Suppressor macrophage treated with lipopolysaccharide for 4 hours (primary cell): Measurements from ENCODE around the gene KRTAP9-3.
A peak's percentile ranks its signal among the peaks of the same experiment; 100 is the strongest.
"Not testable (repeated sequence)": the region's sequence is repeated elsewhere in the genome, so short reads cannot be mapped to it uniquely, and the experiment has no call there.

ENCODE experiments used
- DNase-seq: peaks from one replicate; pipeline ENCODE4 v3.0.0-alpha.2; 2020

KRTAP9-3 gene

DNA sequence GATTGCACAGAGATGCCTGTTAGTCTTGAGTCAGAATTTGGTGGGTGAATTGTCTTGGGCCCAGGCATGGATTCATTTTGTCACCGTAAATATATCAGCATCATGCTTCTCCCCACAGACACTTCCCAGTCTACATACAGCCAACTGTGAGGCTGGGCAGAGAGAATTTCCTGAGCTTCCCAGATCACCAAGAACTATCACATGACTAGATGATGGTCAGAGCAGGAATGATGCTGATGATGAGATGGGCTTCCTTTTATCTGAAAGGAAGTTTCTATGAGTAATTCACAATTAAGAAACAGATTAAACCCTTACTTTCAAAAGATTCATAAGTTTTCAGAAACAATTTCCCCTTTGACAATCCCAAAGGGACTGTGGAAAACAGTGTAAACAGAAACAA lies 22.6 kb downstream of the KRTAP9-3 start:
- DNase-seq, result no peak

DNA sequence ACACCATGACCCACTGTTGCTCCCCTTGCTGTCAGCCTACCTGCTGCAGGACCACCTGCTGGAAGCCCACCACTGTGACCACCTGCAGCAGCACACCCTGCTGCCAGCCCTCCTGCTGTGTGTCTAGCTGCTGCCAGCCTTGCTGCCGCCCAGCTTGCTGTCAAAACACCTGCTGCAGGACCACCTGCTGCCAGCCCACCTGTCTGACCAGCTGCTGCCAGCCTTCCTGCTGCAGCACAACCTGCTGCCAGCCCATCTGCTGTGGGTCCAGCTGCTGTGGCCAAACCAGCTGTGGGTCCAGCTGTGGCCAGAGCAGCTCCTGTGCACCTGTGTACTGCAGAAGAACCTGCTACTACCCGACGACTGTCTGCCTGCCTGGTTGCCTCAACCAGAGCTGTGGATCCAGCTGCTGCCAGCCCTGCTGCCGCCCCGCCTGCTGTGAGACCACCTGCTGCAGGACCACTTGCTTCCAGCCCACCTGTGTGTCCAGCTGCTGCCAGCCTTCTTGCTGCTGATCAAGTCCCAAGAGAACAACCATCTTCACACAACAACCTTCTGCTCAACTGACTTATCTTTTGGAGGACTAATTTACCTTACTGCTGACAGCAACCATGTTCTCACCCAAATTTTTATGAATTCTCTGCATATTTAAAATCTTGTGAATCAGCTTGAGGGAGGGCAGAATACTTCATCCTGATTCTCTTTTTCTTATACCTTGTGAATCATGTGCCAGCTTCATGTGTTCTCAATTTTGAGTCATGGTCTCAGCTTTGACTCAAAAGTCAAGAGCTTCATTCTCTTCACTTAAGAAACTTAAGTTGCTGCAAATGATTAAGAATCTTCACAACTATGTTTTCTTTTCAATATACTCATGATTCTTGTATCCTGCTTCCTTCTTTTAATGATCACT lies 23.4 kb downstream of the KRTAP9-3 start, which contains the start of gene KRTAP9-9:
Gene KRTAP9-9 (plus strand): TSS at position 4 of the 910 bp plus-strand sequence.
- DNase-seq, result not testable (repeated sequence)

DNA sequence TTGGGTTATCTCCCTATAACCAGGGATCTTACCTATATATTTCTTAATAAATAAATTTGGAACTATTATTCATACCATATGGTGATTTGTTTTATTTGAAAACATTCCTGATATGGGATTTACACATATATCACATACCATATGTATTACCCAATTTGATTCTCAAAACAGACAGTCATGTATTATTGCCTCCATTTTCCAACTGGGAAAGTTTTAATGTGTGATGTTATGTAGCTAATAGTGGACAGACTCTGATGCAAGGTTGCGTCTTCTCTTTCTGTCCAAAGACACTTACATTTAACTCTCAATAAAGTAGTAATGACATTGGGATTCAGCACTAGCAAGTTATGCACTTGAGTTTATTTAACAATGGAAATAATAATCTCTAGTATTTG lies 24.0 kb downstream of the KRTAP9-3 start:
- no peak for DNase-seq

DNA sequence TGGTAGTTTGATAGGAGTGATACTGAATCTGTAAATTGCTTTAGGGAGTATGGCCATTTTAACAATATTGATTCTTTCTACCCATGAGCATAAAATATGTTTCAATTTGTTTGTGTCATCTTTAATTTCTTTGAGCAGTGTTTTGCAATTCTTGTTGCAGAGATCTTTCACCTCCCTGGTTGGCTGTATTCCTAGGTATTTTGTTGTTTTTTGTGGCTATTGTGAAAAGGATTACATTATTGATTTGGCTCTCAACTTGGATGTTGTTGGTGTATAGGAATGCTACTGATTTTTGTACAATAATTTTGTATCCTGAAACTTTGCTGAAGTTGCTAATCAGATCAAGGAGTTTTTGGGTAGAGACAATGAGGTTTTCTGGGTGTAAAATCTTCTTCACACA lies 26.2 kb downstream of the KRTAP9-3 start:
- no peak for DNase-seq

DNA sequence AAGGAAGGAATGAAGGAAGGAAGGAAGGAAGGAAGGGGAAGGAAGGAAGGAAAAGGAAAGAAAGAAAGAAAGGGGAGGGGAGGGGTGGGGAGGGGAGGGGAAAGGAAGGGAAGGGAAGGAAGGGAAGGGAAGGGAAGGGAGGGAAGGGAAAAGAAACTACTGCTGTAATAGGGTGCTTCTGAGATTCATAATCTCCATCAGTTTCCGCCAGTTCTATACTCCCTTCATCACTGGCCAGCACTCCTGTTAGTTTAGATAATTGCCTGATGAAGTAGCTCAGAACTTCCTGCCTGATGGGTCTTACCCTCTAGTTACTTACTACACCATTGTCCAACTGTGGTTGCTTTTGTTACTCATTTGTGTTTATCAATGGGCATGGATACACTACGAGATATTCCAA lies 31.0 kb downstream of the KRTAP9-3 start:
- DNase-seq, result no peak

DNA sequence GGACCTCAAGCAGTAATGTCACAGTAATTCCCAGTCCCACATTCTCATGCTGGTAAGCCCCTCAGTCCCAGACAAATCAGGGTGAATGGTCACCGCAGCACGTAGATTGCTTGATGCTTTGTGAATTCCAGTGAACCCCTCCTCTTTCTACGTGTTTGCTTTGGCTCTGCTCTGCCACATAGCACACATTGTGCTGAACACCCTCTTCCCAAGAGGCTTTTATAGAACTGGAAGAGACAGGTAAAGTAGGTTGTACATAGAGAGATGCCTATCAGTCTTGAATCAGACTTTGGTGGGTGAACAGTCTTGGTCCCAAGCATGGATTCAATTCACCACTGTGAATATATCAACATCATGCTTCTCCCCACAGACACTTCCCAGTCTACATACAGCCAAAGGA lies 32.4 kb downstream of the KRTAP9-3 start:
- no peak for DNase-seq

DNA sequence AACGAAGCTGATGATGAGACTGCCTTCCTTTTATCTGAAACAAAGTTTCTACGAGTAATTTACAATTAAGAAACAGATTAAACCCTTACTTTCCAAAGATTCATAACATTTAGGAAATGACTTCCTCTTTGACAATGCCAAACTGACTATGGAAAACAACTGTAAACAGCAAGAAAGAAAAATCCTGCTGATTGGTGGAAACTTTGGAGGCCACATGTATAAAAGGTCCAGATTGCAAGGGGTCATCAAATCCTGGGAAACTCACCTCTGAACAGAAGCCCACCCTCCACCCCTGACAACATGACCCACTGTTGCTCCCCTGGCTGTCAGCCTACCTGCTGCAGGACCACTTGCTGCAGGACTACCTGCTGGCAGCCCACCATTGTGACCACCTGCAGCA lies 32.8 kb downstream of the KRTAP9-3 start, which contains the start of gene KRTAP9-6:
Gene KRTAP9-6 (plus strand): TSS at position 301 of the 400 bp plus-strand sequence. CDS start 0 bp downstream, at position 301.
- DNase-seq, result peak; percentile 8

DNA sequence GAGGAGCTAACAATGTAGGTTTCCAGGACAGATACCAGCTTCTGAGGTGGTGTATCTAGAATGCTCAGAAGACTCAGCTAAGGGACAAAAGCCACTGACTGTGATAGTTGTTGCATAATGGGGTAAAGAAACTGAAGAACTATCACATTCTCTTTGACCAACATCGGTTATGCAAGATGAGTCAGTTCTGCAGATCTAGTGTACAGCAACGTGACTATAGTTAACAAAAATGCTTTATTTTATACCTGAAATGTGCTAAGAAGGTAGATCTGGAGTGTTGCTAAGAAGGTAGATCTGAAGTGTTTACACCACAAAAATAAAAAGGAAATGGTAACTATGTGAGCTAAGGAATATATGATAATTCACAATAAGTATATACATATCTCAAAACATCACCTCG lies 35.5 kb downstream of the KRTAP9-3 start:
- DNase-seq, result no peak

DNA sequence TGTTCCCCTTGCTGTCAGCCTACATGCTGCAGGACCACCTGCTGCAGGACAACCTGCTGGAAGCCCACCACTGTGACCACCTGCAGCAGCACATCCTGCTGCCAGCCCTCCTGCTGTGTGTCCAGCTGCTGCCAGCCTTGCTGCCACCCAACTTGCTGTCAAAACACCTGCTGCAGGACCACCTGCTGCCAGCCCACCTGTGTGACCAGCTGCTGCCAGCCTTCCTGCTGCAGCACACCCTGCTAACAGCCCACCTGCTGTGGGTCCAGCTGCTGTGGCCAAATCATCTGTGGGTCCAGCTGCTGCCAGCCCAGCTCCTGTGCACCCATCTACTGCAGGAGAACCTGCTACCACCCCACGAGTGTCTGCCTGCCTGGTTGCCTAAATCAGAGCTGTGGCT lies 39.1 kb downstream of the KRTAP9-3 start:
- not testable (repeated sequence) for DNase-seq

DNA sequence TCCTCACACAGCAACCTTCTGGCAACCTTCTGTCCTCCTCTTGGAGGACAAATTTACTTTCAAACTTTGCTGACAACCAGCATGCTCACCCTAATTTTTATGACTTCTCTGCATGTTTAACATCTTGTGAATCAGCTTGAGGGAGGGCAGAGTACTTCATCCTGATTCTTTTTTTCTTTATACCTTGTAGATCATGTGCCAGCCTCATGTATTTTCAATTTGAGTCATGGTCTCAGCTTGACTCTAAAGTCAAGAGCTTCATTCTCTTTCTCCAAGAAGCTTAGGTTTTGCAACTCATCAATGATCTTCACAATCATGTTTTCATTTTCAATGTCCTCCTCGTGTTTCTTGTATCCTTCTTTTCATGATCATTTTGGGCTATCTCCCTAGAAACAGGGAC lies 39.6 kb downstream of the KRTAP9-3 start:
- DNase-seq, result no peak

DNA sequence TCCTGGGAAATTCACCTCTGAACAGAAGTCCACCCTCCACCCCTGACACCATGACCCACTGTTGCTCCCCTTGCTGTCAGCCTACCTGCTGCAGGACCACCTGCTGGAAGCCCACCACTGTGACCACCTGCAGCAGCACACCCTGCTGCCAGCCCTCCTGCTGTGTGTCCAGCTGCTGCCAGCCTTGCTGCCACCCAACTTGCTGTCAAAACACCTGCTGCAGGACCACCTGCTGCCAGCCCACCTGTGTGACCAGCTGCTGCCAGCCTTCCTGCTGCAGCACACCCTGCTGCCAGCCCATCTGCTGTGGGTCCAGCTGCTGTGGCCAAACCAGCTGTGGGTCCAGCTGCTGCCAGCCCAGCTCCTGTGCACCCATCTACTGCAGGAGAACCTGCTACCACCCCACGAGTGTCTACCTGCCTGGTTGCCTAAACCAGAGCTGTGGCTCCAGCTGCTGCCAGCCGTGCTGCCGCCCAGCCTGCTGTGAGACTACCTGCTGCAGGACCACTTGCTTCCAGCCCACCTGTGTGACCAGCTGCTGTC lies 43.5 kb downstream of the KRTAP9-3 start, which contains the start of gene KRTAP9-7:
Gene KRTAP9-7 (plus strand): TSS at position 51 of the 543 bp plus-strand sequence. CDS start 0 bp downstream, at position 51.
- DNase-seq, result not testable (repeated sequence)

DNA sequence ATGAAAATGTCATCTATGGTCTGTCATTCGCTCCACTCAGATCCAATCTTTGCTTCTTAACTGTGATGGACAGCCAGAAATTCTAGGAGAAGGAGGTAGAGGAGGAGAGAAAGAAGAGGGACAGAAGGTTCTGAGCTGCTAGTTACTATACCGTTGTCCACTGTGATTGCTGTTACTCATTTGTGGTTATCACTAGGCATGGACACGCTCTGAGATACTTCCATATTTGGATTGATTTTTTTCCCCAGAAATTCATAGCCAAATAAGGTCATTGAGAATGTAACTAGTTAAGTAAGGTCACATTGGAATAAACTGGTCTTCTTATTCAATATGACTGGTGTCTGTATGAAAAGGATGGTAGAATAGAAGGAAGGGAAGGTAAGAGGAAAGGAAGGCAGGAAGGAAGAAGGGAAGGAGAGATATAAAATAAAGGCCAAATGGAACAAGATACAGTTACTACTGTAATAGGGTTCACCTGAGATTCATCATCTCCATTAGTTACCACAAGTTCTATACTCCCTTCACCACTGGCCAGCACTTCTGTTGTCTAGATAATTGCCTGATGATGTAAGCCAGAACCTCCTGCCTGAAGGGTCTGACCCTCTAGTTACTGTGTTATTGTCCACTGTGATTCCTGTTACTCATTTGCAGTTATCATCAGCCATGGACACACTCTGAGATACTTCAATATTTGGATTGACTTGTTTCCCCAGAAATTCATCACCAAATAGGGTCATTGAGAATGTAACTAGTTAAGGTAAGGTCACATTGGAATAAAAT lies 46.1 kb downstream of the KRTAP9-3 start:
- no peak for DNase-seq
